OCI-LY7 (cell line): Measurements from ENCODE around the gene KIAA1217. TPM values are rescaled to one million over a fixed set of nuclear protein-coding genes. Genes with fewer than 3 reads are reported as not detected.

Source experiments
- BruUV-seq: library from RNA; stranded (reverse); fragments of 400-500 nt; replicated peaks from 2 replicates; lab custom pipeline; 2021; lab: Mats Ljungman, UMichigan
- CTCF ChIA-PET: fragments of 300-600 bp; sonication (Branson Sonifier 250); formaldehyde crosslinking; loops from one replicate; lab custom pipeline; 2022; ENCODE audit warnings: antibody characterized with exemption; ENCODE audit not compliant: unreplicated experiment; lab: Charles Lee
- POLR2A ChIA-PET: fragments of 300-600 bp; sonication (Branson Sonifier 250); formaldehyde crosslinking; loops from one replicate; lab custom pipeline; 2022; ENCODE audit warnings: antibody characterized with exemption; lab: Charles Lee
- DNase-seq: peaks from one replicate; pipeline ENCODE4 v3.0.0-alpha.2; 2015; ENCODE audit warnings: low spot score
- H2AFZ ChIP-seq: fragments of 200-600 bp; sonication (generic), shearing (Covaris generic); 2 replicates; pipeline ENCODE4 v1.6.1; 2014; ENCODE audit warnings: mild to moderate bottlenecking, antibody characterized with exemption, low read length, moderate library complexity
- H3K27ac ChIP-seq: fragments of 200-600 bp; sonication (generic); 2 replicates; pipeline ENCODE4 v1.5.1; 2014; ENCODE audit warnings: mixed run types, low read depth, mild to moderate bottlenecking, moderate library complexity, low read length, inconsistent platforms; ENCODE audit not compliant: poor library complexity, severe bottlenecking
- H3K36me3 ChIP-seq: fragments of 200-600 bp; sonication (generic); 2 replicates; pipeline ENCODE4 v1.6.1; 2014; ENCODE audit warnings: mild to moderate bottlenecking, antibody characterized with exemption, low read length, moderate library complexity, mixed read lengths; ENCODE audit not compliant: insufficient read depth
- H3K4me1 ChIP-seq: fragments of 200-600 bp; sonication (generic); 2 replicates; pipeline ENCODE4 v1.5.1; 2014; ENCODE audit warnings: mild to moderate bottlenecking, low read length; ENCODE audit not compliant: insufficient read depth, poor library complexity, severe bottlenecking
- H3K4me2 ChIP-seq: fragments of 200-600 bp; sonication (generic); 2 replicates; pipeline ENCODE4 v1.6.1; 2014; ENCODE audit warnings: mild to moderate bottlenecking, low read length
- H3K4me3 ChIP-seq: fragments of 200-600 bp; sonication (generic); 2 replicates; pipeline ENCODE4 v1.5.1; 2014; ENCODE audit warnings: mild to moderate bottlenecking, low read depth, low read length; ENCODE audit not compliant: poor library complexity, severe bottlenecking
- H3K79me2 ChIP-seq: fragments of 200-600 bp; sonication (generic); 2 replicates; pipeline ENCODE4 v1.6.1; 2016; ENCODE audit warnings: low read depth, mild to moderate bottlenecking, low read length, moderate library complexity, mixed read lengths; ENCODE audit not compliant: insufficient read depth
- H3K9me2 ChIP-seq: fragments of 200-600 bp; sonication (generic); 2 replicates; pipeline ENCODE4 v1.6.1; 2016; ENCODE audit warnings: mild to moderate bottlenecking, low read length, mixed read lengths; ENCODE audit not compliant: insufficient read depth
- H3K9me3 ChIP-seq: fragments of 200-600 bp; sonication (generic); 2 replicates; pipeline ENCODE4 v1.6.1; 2014; ENCODE audit warnings: mild to moderate bottlenecking, mixed run types, low read length, mixed read lengths
- H4K20me1 ChIP-seq: fragments of 200-600 bp; sonication (generic); 2 replicates; pipeline ENCODE4 v1.6.1; 2014; ENCODE audit warnings: mild to moderate bottlenecking, antibody characterized with exemption, low read length, moderate library complexity, mixed read lengths; ENCODE audit not compliant: insufficient read depth
- EZH2phosphoT487 ChIP-seq: fragments of 200-600 bp; sonication (generic); IDR thresholded peaks from 2 replicates; pipeline ENCODE4 v1.6.1; 2018; ENCODE audit warnings: low read depth, borderline replicate concordance, mild to moderate bottlenecking, mixed run types, antibody characterized with exemption, low read length, moderate library complexity, mixed read lengths
- intact Hi-C: fragments of 100-400 bp; cut with micrococcal nuclease; formaldehyde crosslinking; loops from one replicate; pipeline ENCODE4 v1.10.0; 2022; ENCODE audit not compliant: unreplicated experiment
- total RNA-seq, 2 experiments: library from RNA; depleted of rRNA in 1 of 2; stranded (reverse); fragments of >200 nt in 1 of 2; shearing (Covaris generic) in 1 of 2; gene quantifications; 2 replicates each; pipeline ENCODE4 v1.2.3, GENCODE V29; 2014 to 2022
- TF ChIP-seq, protein P1 (sequence below): fragments of 200-600 bp; sonication (generic); conservative IDR thresholded peaks from 2 replicates; pipeline ENCODE4 v1.5.1; 2014; ENCODE audit warnings: mild to moderate bottlenecking, antibody characterized with exemption, low read length, moderate library complexity, mixed read lengths

Gene KIAA1217
- total RNA-seq, 2 experiments from 2014 or later = not detected

DNA sequence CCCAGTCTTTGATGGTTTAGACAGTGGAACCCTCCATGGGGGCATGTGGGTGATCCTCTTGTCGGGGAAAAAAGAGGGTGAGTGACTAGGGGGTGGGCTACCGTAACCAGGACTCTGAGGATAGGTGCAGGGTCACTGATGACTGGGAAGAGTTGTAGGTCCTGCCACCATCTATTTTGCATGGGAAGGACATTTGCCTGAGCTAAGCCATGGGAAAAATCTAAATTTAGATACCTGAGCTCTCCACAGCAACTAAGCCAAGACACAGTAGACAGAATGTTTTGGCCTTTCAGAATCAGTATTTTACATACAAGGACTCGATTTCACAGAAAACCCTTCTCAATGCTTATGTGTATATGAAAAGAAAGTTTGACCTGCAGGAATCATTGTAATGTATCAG, 52.7 kb downstream of the KIAA1217 start:
- no peak for TF ChIP-seq EZH2phosphoT487
- TF ChIP-seq, protein P1, sequence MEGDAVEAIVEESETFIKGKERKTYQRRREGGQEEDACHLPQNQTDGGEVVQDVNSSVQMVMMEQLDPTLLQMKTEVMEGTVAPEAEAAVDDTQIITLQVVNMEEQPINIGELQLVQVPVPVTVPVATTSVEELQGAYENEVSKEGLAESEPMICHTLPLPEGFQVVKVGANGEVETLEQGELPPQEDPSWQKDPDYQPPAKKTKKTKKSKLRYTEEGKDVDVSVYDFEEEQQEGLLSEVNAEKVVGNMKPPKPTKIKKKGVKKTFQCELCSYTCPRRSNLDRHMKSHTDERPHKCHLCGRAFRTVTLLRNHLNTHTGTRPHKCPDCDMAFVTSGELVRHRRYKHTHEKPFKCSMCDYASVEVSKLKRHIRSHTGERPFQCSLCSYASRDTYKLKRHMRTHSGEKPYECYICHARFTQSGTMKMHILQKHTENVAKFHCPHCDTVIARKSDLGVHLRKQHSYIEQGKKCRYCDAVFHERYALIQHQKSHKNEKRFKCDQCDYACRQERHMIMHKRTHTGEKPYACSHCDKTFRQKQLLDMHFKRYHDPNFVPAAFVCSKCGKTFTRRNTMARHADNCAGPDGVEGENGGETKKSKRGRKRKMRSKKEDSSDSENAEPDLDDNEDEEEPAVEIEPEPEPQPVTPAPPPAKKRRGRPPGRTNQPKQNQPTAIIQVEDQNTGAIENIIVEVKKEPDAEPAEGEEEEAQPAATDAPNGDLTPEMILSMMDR = no peak
- no peaks in the 10 kb centered on the region for H3K36me3 ChIP-seq
- no TSS peak for BruUV-seq
- no peak overlapping the region for H3K27ac ChIP-seq
- no peaks in the 10 kb centered on the region for H3K9me3 ChIP-seq
- intact Hi-C loops = no loop called here
- DNase-seq = no peak
- no peak overlapping the region for H3K4me3 ChIP-seq
- no peaks in the 10 kb centered on the region for H3K4me1 ChIP-seq
- H2AFZ ChIP-seq = no peak overlapping the region
- H4K20me1 ChIP-seq = no peaks in the 10 kb centered on the region
- CTCF ChIA-PET = no interaction called here
- no peak overlapping the region for H3K4me2 ChIP-seq
- H3K9me2 ChIP-seq = no peaks in the 10 kb centered on the region
- POLR2A ChIA-PET = interaction anchor here (2.1 kb wide), 1 partner anchor 15 kb away, joined by 4 read pairs; no protein-coding TSS in a partner anchor
- no peaks in the 10 kb centered on the region for H3K79me2 ChIP-seq

DNA sequence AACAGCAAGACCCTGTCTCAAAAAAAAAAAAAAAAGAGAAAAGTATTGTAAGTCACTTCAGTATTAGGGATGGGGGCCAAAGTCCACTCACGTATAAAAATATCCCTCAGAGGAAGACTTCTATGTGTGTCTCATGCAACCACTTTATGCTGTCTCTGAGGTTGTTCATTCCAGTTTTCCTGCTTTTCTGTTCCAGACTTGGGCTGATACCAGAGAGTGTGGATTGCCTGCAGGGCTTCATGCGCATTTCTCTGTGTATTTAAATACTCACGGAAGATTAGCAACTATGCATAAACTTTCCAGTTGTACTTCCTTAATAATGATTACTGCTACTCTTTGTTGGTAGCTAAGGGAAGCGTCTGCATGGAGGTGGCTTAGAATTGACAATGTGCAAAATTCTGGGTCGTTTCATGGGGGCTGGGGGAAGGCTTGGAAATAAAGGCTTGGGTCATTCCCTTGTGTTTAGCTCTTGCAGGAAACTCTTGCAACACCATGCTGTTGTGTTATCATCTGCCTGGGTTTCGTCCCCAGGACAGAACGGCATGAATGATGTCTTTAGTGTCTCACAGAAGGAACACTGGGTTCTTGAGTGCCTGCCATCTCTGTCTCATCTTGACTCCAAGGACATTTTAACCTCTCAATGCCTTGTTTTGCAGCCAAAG, 54.1 kb downstream of the KIAA1217 start:
- no peak overlapping the region for H3K4me3 ChIP-seq
- TF ChIP-seq, protein P1 = no peak
- no peak for TF ChIP-seq EZH2phosphoT487
- ChIA-PET POLR2A (interaction anchor here (0.7 kb wide), 1 partner anchor 44 kb away, joined by 3 read pairs; no protein-coding TSS in a partner anchor), CTCF (no interaction called here)
- intact Hi-C loops = no loop called here
- H3K4me2 ChIP-seq = no peak overlapping the region
- no peaks in the 10 kb centered on the region for H3K36me3 ChIP-seq
- H3K79me2 ChIP-seq = no peaks in the 10 kb centered on the region
- BruUV-seq = no TSS peak
- DNase-seq = no peak
- H3K9me2 ChIP-seq = no peaks in the 10 kb centered on the region
- H4K20me1 ChIP-seq = no peaks in the 10 kb centered on the region
- no peak overlapping the region for H3K27ac ChIP-seq
- no peaks in the 10 kb centered on the region for H3K9me3 ChIP-seq
- no peak overlapping the region for H2AFZ ChIP-seq
- H3K4me1 ChIP-seq = no peaks in the 10 kb centered on the region

DNA sequence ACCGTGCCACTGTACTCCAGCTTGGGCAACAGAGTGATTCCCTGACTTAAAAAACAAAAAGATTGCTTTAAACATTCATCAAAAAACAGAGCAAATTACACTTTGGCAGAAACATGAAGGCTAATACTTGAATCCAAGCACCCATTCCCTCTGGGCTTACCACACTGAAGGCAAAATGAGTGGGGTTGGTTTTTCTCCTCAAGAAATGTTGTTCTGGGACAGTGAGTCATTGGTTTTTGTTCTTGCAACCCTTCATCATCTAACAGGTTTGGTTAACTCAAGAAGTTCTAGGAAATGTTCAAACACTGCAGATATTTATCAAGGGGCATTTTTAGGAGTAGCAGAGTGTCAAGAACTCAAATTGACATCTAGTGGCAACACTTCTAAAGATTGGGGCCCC, 60.5 kb downstream of the KIAA1217 start:
- POLR2A ChIA-PET = no interaction called here
- Histone ChIP-seq H3K79me2 (no peaks in the 10 kb centered on the region), H3K27ac (no peak overlapping the region), H3K4me2 (no peak overlapping the region), H3K9me3 (no peaks in the 10 kb centered on the region), H3K4me1 (no peaks in the 10 kb centered on the region), H3K36me3 (no peaks in the 10 kb centered on the region), H4K20me1 (no peaks in the 10 kb centered on the region), H3K9me2 (no peaks in the 10 kb centered on the region), H2AFZ (no peak overlapping the region), H3K4me3 (no peak overlapping the region)
- intact Hi-C loops = no loop called here
- CTCF ChIA-PET = no interaction called here
- no TSS peak for BruUV-seq
- DNase-seq = no peak
- TF ChIP-seq, protein P1 = no peak
- no peak for TF ChIP-seq EZH2phosphoT487
